ENCODE measurements around the gene PRLR.
"Not testable (repeated sequence)": the region's sequence is repeated elsewhere in the genome, so short reads cannot be mapped to it uniquely, and the experiment has no call there.

The PRLR gene

GRCh38 chr5:35194635-35195471 is 35.4 kb downstream of the PRLR start:
- no peak for DNase-seq

GRCh38 chr5:35192506-35192905 is 37.8 kb downstream of the PRLR start:
- no peak for DNase-seq

DNA sequence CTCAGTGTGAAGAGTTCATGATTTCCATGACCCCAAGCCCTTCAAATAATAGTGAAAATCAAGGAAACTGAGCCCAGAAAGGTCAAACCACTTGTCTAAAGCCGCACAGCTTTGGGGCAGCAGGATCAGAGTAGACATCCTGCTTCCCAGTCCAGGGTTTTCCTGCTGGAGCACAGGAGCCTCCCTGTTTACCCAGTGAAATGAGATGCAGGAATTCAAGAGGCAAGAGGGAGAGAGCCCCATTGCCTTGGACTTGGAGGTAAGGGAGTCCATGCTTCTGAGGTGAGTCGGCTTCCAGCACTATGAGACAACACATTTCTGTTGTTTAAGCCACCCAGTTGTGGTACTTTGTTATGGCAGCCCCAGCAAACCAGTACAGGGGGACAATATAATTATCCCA is 40.5 kb downstream of the PRLR start:
- DNase-seq: not testable (repeated sequence)

GRCh38 chr5:35188031-35188457 is 42.2 kb downstream of the PRLR start:
- DNase-seq: no peak

DNA sequence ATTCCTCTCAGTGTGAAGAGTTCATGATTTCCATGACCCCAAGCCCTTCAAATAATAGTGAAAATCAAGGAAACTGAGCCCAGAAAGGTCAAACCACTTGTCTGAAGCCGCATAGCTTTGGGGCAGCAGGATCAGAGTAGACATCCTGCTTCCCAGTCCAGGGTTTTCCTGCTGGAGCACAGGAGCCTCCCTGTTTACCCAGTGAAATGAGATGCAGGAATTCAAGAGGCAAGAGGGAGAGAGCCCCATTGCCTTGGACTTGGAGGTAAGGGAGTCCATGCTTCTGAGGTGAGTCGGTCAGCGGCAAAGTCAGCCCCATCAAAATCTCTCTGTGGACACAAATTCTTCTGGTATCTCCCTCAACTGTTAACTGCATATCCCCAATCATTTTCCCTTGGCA is 42.7 kb downstream of the PRLR start:
- DNase-seq: not testable (repeated sequence)

GRCh38 chr5:35186749-35187148 is 43.5 kb downstream of the PRLR start:
- no peak for DNase-seq

- no peak for DNase-seq
Measured at GRCh38 chr5:35185518-35185917, 44.8 kb downstream of the PRLR start.

GRCh38 chr5:35183556-35183955 is 46.7 kb downstream of the PRLR start:
- no peak for DNase-seq

DNA sequence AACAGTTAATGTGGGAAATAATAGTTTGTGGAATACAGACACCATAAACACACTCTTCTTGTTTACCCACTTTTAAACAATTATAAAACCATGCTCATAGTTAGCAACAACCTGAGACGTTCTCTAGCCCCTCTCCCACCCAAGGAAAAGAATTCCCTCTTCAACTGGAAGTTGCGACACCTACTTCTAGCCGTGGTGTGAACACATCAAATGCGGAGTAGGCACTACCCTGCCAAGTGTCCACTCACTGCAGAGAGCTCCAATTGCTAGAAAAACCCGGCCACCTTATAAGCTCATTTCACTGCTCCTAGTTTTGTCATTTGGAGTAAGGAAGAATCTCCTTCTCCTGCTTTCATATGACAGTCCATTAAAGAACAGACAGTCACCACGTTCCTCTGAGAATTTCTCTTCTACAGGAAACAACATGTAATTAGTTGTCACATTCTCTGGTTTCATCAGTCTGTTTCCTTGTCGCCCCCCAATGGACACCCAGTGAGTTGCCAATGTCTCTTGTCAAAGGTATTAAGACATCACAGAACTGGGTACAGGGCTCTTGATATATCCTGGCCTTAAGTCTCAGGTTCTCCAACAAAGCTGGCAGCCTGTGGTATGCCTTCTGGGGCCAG is 47.3 kb downstream of the PRLR start:
- peak; percentile 54 for DNase-seq

- no peak for DNase-seq
Measured at GRCh38 chr5:35182486-35182885, 47.8 kb downstream of the PRLR start.

DNA sequence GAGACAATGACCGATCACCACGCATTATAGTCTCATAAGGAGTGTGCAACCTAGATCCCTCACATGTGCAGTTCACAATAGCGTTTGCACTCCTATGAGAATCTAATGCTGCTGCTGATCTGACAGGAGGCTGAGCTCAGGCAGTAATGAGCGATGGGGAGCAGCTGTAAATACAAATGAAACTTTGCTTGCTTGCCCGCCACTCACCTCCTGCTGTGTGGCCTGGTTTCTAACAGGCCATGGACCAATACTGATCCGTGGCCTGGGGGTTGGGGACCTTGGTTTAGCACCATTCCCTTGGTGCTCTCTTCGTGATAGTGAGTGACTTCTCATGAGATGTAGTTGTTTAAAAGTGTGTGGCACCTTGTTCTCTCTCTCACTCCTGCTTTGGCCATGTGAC is 50.2 kb downstream of the PRLR start:
- DNase-seq: no peak

DNA sequence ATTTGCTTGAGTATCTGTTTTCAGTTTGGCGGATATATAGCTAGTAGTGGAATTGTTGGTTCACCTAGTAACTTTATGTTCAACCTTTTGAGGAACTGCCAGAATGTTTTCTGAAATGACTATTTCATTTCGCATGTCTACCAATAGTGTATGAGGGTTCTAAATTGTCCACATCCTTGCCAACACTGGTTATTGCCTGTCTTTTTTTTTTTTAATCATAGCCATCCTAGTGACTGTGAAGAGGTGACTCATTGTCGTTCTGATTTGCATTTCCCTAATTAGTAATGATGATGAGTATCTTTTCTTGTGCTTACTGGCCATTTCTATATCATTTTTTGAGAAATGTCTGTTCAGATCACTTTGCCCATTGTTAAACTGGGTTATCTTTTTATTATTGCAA is 52.5 kb downstream of the PRLR start:
- no peak for DNase-seq

DNA sequence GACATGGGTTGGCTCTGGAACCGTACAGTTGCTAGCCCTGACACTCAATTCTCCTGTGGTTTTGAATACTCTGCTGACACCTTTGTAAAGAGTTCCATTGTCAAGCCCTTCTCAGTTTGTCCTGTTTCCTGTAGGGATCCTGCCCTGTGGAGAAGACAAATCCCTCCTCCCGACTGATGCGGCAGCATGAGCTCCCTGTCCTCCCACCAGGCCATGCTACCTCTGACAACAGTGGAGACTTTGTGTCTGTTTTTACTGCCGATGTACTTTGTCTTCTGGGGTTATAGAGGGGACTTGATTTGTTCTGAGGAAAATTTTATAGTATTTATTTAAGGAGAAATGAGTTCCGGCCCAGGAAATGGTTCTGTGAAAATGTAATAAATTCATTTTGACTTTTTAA is 57.8 kb downstream of the PRLR start:
- no peak for DNase-seq

DNA sequence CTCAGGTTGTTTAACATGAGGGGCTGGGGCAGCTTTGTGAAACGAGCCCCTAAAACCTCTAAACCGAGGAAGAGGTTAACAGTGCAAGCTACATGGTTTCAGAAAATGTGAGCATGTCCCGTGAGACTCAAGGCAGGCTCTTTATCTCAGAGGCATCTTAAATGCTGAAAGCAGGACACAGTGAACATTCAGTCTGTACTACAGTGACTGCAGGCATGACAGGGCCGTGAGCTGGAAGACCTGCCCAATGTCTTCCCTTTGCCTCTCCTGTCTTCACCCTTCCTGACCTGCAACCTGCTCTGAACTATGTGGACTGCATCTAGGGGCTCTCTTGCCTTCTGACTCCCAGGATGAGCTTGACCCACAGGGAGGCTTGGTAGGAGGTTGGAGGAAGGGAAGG is 58.3 kb downstream of the PRLR start:
- DNase-seq: no peak

GRCh38 chr5:35171078-35171477 is 59.2 kb downstream of the PRLR start:
- DNase-seq: no peak

DNA sequence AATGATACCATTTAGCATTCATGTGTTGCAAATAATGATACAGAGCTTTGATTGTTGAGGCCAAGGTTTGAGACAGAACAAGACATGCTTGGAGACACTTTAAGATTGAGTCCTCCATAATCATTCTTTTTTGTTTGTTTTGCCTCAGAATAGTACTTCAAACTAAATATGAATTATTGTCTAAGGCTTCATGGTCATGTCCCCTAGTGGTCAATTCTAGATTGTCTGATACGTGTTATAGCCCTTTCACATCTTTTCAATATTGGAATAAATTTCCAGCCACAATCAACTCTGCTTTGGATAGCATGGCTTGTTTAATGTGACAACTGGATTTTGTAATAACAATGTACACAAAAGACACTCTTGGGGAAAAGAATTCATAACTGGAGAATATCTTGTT is 64.2 kb downstream of the PRLR start:
- DNase-seq: no peak

DNA sequence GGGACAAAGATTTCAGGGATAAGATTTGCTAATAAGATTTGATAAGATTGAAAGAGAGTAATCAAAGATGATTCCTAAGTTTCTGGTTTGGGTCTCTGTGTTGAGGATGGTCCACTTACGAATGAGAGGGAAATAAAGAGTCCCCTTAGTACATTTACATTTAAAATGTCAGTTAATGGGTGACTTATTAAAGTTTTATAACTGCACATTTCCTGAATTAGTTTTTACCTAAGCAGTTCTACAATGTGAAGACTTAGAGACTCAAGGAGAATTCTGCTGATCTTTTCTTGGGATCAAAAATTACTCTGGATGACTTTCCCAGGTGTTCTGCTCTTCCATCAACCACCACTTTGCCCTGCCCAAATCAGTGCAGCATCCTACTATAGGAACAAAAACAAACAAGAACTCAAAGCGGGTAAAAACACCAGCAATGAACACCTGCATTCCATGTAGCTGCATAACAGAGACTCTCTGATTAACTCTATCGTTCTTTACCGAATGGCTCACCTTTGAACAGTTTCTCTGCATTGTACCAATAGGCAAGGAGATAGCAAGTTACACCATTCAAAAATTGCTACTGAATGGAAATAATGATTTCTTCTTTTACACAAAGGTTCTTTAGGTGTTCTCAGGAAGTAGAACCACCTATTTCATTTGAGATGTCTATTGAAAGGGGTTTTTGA is 65.3 kb downstream of the PRLR start:
- no peak for DNase-seq

DNA sequence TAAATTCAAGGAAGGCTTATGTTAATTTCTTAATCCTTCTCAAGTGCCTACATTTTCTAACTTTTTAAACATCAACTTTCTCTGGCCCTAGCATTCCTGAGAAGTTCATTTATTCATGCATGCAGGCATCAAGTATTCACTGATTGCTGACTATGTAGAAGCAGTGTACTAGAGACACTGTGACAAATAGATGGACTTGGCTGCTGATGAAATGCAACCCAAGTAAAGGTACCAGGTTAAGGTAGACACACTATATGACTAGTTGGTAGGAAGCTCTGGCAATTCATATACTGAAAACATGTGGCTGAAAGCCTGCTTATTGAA is 66.6 kb downstream of the PRLR start:
- no peak for DNase-seq

GRCh38 chr5:35162848-35163709 is 67.2 kb downstream of the PRLR start:
- no peak for DNase-seq

GRCh38 chr5:35161652-35162273 is 68.5 kb downstream of the PRLR start:
- DNase-seq: no peak

GRCh38 chr5:35160486-35161116 is 69.7 kb downstream of the PRLR start:
- DNase-seq: no peak

GRCh38 chr5:35159370-35159742 is 70.9 kb downstream of the PRLR start:
- DNase-seq: no peak
